ENCODE measurements around the gene RIPK4.

Gene RIPK4

GRCh38 chr21:41766883-41767605, at the start of gene RIPK4:
TSS of gene RIPK4 (minus strand) at chr21:41767052. CDS start at chr21:41767041, 11 bp downstream.
- DNase-seq = no peak

DNA sequence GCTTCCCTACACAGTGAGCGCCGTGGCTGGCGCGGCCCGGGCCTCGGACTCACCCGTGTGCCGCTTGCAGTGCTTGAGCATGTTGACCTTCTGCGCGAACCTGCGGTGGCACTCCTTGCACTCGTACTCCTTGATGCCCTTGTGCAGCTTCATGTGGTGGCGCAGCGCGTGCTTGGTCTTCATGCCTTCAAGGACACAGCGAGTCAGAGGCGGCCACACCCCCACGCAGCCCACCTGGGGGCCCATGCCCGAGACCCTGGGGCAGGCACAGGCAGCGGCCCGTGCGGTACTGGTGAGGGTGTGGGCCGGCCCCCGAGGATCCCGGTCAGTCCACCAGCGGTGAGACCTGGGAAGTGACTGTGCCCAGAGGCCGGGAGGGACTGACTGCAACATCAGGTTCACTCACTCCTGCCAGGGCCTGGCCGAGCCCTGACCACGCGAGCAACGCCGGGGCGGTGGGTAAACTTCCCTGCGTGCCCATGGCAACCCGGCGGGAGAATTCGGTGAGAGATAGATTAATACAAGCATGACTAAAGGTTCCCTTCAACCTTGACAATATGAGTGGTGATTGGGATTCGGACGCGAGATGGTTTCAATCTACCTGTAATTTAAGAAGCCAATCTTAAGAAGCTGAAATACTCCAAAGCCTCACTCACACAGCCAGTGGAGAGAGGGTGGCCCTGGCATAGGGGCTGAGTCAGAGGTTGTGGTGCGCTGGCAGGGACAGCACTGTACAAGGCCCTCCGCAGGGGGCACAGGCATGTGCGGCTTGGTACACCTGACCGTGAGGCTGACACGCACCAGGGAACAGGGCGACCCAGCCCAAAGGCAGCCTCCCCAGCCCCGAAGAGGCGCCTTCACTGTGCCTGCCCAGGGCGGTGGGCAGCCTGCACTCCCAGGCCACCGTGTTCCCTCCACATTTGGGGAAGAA, 49.1 kb upstream of the RIPK4 start:
- no peak for DNase-seq

DNA sequence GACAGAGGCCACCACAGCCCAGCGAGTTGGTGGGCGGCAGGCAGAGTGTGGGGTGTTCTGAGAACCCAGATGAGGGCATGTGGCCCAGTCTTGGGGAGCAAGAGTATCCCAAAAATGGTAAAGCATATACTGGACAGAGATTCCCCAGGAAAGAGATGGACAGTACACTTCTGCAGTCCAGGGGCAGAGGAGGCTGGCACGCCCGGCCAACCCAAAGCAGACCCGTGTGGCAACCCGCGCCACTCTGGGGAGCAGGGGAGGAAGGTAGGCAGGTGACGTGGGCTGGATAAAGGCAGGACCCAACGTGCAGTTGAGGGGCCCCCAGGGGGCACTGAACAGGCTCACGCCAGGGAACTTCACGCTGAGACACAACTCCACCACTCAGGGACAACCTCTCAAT, 46.4 kb upstream of the RIPK4 start:
- no peak for DNase-seq

- DNase-seq = no peak
Measured at GRCh38 chr21:41812679-41813078, 45.8 kb upstream of the RIPK4 start.

DNA sequence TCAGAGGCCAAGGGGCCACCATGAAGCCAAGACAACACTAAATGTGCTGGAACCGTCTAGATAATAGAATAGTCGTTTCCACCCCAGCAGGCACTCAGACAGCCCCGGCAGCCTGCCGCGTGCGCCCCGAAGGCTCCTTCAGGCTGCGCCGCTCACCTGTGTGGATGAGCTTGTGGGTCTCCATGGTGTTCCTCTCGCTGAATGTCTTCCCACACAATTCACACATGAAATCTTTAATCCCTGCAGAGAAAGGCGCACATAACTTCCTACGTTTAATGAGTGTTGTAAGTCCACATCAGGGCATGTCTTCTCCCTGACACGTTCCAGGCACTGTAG, 43.7 kb upstream of the RIPK4 start:
- DNase-seq = no peak

DNA sequence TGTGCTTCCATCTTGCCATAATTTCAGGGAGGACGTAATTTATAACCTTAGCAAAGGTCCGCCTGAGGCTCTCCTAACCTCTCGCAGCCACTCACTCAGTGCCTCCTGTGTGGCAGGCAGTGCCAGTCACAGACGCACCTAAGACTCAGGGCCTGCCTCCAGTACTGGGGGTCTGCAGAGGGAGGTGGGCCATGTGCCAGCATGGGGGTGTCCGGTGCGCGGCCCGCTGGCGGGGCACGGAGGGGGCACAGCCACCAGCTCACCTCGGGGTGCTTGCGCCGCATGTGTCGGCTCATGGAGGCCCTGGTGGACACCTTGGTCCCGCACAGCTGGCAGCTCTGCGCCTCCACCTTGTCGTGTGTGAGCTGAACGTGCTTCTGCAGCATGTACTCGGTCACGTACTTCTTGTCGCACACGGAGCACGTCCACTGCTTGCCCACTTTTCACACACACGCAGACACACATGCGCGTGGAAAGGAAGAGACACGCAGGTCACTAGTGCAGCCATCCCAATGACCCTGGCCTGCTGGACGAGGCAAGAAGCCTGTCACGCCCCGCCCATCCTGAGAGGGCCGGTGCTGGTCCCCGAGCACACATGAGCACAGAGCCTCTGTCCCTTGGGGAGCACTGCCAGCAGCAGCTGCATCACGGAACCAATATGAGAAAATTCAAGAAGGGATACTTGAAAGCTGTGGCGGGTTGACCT, 43.2 kb upstream of the RIPK4 start:
- DNase-seq = no peak

- DNase-seq = no peak
Measured at GRCh38 chr21:41808846-41809245, 42.0 kb upstream of the RIPK4 start.

DNA sequence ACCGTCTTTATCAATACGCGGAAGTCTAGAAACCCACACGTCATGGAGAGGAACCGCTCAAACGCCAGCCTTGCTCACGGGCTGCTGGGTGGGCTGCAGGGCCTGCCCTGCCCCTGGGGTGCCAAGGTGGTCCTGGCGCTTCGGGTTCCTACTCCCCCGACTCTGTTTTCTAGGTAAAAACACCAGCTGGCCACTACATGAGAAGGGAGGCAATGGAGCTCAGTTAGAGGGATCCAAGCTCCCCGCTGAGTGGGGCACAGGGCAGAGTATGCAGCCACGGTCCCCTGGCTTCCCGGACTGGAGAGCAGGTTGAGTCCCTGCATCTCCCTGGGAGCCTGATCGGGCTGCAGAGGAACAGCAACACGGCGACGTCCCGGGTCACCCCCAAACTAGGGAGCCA, 41.2 kb upstream of the RIPK4 start:
- no peak for DNase-seq

DNA sequence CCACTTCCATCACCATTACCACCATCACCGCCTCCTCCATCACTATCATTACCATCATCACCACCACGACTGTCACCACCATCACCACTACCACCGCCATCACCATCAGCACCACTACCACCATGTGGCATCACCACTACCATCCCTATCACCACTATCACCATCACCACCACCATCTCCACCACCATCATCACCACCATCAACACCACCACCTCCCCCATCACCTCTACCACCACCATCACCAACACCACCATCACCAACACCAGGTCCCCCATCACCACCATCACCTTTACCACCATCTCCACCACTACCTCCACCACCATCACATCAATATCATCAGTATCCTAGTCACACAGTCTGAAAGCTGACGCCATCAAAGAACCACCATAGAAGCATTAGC, 39.9 kb upstream of the RIPK4 start:
- no peak for DNase-seq

GRCh38 chr21:41805643-41806042, 38.8 kb upstream of the RIPK4 start:
- DNase-seq = no peak

DNA sequence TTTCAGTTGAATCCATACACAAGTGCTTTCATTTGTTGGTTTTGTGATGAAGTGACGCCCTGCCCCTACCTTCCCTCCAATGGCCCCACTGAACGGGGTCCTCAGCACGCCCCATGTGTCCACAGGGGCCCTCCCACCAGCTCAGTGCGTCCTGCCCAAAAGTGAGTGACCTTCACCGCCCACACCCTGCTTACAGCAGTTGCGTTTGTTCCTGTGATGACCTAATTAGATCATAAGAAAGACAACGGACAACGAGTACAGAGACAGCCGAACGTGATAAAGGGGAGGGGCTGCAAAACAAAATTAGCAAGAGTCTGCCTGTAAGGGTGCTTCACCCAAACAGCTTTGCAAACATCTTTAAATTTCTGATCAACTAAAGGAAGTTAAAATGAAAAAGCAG, 38.2 kb upstream of the RIPK4 start:
- DNase-seq = no peak

DNA sequence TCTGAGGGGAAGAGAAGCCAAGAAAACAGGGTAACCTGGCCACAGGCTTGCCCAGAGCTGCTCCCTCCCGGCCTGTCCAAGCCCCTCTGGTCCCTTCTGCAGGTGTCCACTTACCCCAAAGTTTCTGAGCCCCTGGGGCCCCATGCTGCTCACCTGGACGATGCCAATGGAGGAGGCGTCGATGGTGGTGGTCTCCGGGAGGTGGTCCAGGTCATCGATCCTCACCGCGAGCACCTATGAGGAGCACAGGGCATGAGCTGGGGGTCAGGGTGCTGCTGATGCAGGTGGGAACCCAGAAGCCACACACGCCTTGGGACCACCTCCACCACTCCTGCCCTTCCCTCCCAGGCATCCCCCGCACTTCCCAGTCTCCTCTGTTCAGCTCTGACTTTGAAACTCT, 37.5 kb upstream of the RIPK4 start:
- no peak for DNase-seq

- no peak for DNase-seq
Measured at GRCh38 chr21:41803316-41803715, 36.5 kb upstream of the RIPK4 start.

GRCh38 chr21:41802684-41803083, 35.8 kb upstream of the RIPK4 start:
- DNase-seq = peak in 1 of 2 donors; percentile 35

- DNase-seq = no peak
Measured at GRCh38 chr21:41802198-41802584, 35.3 kb upstream of the RIPK4 start.

GRCh38 chr21:41801321-41802197, 34.7 kb upstream of the RIPK4 start:
- peak in 1 of 2 donors; percentile 27 for DNase-seq

GRCh38 chr21:41800425-41801320, 33.8 kb upstream of the RIPK4 start:
- DNase-seq = no peak

- DNase-seq = no peak
Measured at GRCh38 chr21:41799763-41800162, 32.9 kb upstream of the RIPK4 start.

DNA sequence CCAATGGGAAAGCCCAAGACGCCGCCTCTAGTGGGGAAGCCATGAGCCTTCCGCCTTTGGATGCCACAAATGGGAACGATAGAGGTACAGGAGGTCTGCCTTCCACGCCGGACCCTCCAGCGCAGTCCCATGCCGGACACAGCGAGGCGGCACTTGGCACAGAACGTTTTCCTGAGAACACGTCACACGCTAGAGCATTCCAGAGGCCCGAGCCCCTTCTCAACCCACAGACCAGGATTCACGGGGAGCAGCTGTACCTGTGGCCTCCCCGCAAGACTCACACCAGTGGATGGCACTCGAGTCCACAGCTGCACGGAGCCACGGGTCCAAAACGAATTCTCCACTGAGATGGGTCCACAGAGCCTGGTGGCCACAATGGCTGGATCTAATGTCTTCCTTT, 31.5 kb upstream of the RIPK4 start:
- no peak for DNase-seq

- no peak for DNase-seq
Measured at GRCh38 chr21:41796476-41797080, 29.7 kb upstream of the RIPK4 start.

- DNase-seq = no peak
Measured at GRCh38 chr21:41795726-41796125, 28.9 kb upstream of the RIPK4 start.
